Right forelimb (tissue), 1 donor: ENCODE results near the gene LPP.

Experiments used
- DNase-seq: peaks from one replicate; pipeline ENCODE4 v3.0.0-alpha.2; 2018

LPP gene

GRCh38 chr3:188573291-188573940 lies 419.5 kb downstream of the LPP start:
- no peak for DNase-seq

DNA sequence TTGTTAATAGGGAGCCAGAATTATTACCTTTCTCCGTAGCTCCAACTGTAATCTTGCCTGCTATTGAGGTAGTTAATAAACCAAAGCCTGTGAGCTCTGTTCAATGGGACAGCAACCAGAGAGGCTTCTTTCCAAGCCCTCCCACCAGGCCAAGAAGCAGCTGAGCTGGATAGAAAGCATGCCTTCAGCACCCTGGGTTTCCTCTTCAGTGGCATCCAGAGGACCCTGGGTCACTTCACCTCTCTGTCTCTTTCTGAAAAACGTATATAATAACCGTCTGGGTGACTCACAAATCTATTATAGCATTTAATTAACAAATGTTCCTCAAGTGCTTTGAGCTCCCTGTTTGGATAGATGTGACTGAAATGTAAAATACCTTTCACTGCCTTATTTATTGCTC lies 420.0 kb downstream of the LPP start:
- DNase-seq, result no peak

GRCh38 chr3:188574885-188575284 lies 420.9 kb downstream of the LPP start:
- no peak for DNase-seq

DNA sequence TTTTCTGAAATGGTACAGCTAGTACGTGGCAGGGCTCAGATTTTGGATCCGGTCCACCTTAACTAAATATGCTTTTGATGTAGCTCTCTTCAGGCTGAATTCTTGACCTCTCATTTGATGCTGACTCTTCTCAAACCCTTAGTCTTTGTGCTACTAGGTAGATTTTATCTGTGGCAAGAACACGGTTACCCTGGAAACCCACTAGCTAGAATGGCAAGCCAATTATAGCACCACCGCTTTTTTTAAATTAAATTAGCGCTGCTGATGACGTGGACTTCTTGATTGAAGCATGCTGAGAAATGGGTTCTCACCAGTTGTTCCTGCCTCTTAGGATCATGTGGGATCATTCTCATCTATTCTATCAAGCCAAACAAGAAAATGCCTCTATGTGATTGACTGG lies 421.5 kb downstream of the LPP start:
- no peak for DNase-seq

- DNase-seq, result no peak
Measured at GRCh38 chr3:188577539-188577938, 423.6 kb downstream of the LPP start.

DNA sequence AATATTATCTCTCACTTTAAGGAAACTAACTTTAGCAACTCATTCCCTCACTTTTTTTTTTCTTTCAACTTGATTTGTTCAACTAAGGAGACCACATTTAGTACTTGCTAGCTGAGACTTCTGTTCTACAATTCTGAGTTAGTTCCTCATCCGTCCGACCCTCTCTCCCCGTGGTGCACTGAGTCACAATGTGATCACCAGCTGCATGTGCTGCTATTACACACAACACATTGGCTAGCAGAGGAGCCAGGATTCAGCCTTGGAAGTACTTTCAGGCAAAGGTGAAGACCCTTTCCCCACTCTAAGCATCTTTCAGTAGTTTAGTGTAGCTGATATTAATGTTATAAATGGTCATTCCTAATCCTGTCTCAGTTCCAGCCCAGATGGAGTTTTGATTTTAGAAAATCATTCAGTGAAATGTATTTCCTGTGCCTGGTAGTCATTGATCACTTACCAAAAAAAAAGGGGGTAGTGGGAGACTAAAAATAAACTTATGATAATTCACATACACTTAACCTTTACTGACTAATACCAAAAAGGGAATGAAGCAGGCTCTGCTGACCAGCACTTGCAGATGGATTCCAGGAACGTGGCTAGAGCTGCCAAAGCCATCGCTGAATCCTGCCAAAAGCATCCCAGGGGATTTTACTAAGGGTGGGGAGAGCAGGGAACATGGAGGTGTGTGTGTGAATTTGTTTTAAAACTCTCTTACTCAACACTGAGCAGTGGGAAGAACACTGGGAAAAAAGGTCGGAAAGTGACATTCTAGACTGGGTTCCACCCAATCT lies 424.8 kb downstream of the LPP start:
- peak; percentile 75 for DNase-seq

DNA sequence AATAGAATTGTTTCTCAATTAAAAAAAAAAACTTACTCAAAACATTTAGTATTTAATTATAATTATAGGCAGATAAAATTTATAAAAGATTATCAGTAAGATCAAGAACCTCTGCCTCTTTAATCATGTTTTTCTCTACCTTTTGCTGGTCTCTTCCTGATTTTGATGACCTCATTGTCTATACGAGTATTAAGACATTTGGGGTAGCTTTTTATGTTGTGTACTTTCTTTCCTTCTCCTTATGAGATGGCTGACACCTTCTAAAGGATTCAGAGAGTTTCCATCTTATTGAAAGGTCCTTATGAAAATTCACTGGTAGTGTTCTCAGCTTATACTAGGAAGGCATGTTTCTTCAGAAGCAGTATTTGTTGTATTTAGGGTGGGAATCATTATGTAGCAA lies 426.3 kb downstream of the LPP start:
- no peak for DNase-seq

- DNase-seq, result no peak
Measured at GRCh38 chr3:188580659-188581058, 426.7 kb downstream of the LPP start.

DNA sequence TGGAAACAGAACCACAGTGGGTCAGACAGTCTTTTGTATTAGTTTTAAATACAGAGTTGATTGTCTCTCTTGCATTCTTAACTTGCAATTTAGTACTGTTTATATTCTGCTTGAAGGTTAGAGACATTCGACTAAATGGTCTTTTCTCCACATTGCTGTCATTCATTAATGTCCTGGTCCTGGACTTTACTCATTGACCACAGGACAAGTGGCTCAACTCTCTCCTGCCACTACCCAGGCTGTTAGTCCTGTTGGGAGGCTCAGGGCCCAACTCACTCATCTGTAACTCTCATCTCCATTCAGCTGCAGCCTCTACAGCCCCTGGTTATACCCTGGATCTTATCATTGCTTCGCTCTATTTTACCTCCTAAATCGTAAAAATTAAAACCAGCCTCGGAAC lies 427.4 kb downstream of the LPP start:
- DNase-seq, result no peak

- no peak for DNase-seq
Measured at GRCh38 chr3:188581792-188582191, 427.8 kb downstream of the LPP start.

- DNase-seq, result no peak
Measured at GRCh38 chr3:188583341-188584161, 429.6 kb downstream of the LPP start.

- no peak for DNase-seq
Measured at GRCh38 chr3:188584162-188584529, 430.2 kb downstream of the LPP start.

GRCh38 chr3:188584958-188585689 lies 431.2 kb downstream of the LPP start:
- DNase-seq, result no peak

DNA sequence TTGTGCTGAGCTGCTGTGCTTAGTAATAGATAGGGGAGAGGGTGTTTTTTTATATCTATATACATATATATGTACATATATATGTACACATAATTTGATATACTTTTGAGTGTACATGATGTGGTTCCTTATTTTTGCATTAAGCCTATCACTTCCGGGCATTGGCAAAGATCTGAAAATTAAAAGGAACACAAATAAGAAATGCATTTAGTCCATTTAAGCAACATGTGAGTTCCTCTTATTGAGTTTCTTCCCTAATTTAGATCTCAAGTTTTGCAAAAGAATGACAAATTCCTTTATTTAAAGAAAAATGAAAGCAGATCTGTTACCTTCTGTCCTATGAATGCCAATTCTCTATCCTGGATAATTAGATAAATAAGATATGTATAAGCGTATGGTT lies 435.1 kb downstream of the LPP start:
- no peak for DNase-seq

GRCh38 chr3:188589771-188590170 lies 435.8 kb downstream of the LPP start:
- DNase-seq, result no peak

- no peak for DNase-seq
Measured at GRCh38 chr3:188590557-188590956, 436.6 kb downstream of the LPP start.

- DNase-seq, result no peak
Measured at GRCh38 chr3:188594139-188594538, 440.2 kb downstream of the LPP start.

DNA sequence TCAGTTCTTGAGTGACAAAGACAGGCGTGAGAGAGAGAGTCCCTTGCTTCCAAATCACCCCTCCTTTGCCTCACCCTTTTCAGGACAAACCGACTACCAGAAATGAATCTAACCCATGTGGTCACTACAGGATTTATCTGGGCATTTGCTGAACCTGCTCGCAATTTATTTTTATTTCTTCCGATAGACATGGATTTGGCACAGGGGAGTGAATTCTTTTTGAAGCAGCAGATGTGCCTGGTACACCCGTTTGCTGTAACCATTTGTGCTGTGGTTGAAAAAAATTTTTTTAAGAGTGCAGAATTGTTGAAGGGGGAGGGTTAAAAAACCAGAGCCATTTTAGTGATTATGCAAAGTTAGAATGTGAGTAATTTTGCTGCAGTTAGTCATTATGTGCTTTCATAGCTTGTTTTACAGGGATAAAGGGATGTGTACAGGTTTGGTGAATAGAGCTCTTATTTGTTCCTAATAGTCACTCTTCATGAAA lies 442.0 kb downstream of the LPP start:
- no peak for DNase-seq

GRCh38 chr3:188598894-188599293 lies 444.9 kb downstream of the LPP start:
- no peak for DNase-seq

GRCh38 chr3:188602111-188602510 lies 448.2 kb downstream of the LPP start:
- no peak for DNase-seq

- DNase-seq, result no peak
Measured at GRCh38 chr3:188602620-188603019, 448.7 kb downstream of the LPP start.

- DNase-seq, result no peak
Measured at GRCh38 chr3:188604651-188605050, 450.7 kb downstream of the LPP start.

- no peak for DNase-seq
Measured at GRCh38 chr3:188605231-188605630, 451.3 kb downstream of the LPP start.
